GM12872 (cell line): ENCODE results near the gene N4BP2.

Experiments
- CTCF ChIP-seq: IDR thresholded peaks from 3 replicates; pipeline ENCODE4 v1.5.1; 2011; ENCODE audit warnings: low read depth, mild to moderate bottlenecking, low read length, moderate library complexity; ENCODE audit not compliant: insufficient read depth

Gene N4BP2

DNA sequence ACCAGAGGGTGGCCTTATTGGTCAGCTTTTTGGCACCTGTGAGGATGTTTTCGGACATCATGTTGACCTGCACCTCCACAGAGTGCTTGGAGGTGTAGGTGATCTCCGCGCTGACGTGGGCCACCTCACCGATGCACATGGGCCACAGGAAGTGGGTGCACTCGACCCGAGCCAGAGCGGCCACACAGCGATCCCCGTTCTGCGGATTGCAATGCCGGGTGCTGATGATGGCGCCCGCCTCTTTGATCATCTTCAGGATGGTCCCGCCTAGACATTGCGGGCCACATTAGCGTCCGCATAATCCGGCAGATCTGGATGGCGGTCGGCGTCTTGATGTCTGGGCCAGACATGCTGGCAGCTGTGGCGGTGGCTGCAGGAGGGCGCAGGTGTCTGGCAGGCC, 12.9 kb upstream of the N4BP2 start:
- TF ChIP-seq CTCF, result no peak

- no peak for TF ChIP-seq CTCF
These were observed 10.2 kb upstream of the N4BP2 start for GRCh38 chr4:40046311-40046980.

DNA sequence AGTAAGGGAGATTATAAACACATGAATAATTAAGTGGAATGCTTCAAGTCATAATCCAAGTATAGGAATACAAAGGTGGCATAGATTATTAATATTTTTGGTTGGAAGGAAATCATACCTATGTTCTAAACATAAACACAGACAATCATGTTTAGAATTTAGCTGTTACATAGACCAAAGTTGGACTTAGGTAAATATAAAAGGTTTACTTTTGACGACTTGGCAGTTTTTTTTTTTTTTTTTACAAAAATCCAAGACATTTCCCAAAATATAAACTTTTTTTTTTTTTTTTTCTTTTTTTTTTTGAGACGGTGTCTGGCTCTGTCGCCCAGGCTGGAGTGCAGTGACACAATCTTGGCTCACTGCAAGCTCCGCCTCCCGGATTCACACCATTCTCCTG, 3.5 kb upstream of the N4BP2 start:
- TF ChIP-seq CTCF, result no peak

DNA sequence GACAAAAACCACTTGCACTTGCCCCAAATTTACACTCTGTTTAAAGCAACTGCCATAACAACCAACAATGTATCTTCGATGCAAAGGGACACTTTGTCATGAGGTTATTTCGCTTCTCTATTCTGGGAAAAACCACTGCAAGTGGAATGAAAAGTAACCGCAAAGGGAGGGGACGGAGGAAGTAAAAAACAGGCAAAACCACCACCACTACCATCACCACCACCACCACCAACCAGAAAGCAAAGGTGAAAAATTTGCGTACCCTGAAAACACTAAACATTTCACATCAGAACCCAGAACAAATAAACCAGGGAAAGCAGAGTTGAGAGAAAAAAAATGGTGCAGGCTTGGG, 1.2 kb upstream of the N4BP2 start:
- no peak for TF ChIP-seq CTCF

GRCh38 chr4:40055863-40056715, 561 bp upstream of the N4BP2 start:
- TF ChIP-seq CTCF, result no peak

GRCh38 chr4:40057586-40058091, 989 bp downstream of the N4BP2 start:
- no peak for TF ChIP-seq CTCF

- no peak for TF ChIP-seq CTCF
These were observed 1.5 kb downstream of the N4BP2 start for GRCh38 chr4:40058121-40058520.
